Neural cell (in vitro differentiated cells): ENCODE results near the gene AK8.

ENCODE experiments used
- MXI1 ChIP-seq: fragments of 450-650 bp; conservative IDR thresholded peaks from 2 replicates; pipeline ENCODE4 v1.6.1; 2014; ENCODE audit warnings: antibody characterized with exemption, mild to moderate bottlenecking; ENCODE audit not compliant: poor library complexity, severe bottlenecking
- TAF1 ChIP-seq: IDR thresholded peaks from 2 replicates; pipeline ENCODE4 v1.6.1; 2012; ENCODE audit warnings: low read depth
- TF ChIP-seq, protein P1 (sequence below): fragments of 450-650 bp; IDR thresholded peaks from 2 replicates; pipeline ENCODE4 v1.5.1; 2014; ENCODE audit warnings: antibody characterized with exemption, mild to moderate bottlenecking, moderate library complexity; ENCODE audit not compliant: poor library complexity, severe bottlenecking
- TF ChIP-seq, protein P2 (sequence below): IDR thresholded peaks from 2 replicates; pipeline ENCODE4 v1.6.1; 2012; ENCODE audit warnings: borderline replicate concordance

- TF ChIP-seq, protein P1, sequence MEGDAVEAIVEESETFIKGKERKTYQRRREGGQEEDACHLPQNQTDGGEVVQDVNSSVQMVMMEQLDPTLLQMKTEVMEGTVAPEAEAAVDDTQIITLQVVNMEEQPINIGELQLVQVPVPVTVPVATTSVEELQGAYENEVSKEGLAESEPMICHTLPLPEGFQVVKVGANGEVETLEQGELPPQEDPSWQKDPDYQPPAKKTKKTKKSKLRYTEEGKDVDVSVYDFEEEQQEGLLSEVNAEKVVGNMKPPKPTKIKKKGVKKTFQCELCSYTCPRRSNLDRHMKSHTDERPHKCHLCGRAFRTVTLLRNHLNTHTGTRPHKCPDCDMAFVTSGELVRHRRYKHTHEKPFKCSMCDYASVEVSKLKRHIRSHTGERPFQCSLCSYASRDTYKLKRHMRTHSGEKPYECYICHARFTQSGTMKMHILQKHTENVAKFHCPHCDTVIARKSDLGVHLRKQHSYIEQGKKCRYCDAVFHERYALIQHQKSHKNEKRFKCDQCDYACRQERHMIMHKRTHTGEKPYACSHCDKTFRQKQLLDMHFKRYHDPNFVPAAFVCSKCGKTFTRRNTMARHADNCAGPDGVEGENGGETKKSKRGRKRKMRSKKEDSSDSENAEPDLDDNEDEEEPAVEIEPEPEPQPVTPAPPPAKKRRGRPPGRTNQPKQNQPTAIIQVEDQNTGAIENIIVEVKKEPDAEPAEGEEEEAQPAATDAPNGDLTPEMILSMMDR: no peak
- TF ChIP-seq MXI1 (no peak), TAF1 (no peak)
- TF ChIP-seq, protein P2, sequence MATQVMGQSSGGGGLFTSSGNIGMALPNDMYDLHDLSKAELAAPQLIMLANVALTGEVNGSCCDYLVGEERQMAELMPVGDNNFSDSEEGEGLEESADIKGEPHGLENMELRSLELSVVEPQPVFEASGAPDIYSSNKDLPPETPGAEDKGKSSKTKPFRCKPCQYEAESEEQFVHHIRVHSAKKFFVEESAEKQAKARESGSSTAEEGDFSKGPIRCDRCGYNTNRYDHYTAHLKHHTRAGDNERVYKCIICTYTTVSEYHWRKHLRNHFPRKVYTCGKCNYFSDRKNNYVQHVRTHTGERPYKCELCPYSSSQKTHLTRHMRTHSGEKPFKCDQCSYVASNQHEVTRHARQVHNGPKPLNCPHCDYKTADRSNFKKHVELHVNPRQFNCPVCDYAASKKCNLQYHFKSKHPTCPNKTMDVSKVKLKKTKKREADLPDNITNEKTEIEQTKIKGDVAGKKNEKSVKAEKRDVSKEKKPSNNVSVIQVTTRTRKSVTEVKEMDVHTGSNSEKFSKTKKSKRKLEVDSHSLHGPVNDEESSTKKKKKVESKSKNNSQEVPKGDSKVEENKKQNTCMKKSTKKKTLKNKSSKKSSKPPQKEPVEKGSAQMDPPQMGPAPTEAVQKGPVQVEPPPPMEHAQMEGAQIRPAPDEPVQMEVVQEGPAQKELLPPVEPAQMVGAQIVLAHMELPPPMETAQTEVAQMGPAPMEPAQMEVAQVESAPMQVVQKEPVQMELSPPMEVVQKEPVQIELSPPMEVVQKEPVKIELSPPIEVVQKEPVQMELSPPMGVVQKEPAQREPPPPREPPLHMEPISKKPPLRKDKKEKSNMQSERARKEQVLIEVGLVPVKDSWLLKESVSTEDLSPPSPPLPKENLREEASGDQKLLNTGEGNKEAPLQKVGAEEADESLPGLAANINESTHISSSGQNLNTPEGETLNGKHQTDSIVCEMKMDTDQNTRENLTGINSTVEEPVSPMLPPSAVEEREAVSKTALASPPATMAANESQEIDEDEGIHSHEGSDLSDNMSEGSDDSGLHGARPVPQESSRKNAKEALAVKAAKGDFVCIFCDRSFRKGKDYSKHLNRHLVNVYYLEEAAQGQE: no peak
Observed at GRCh38 chr9:132757016-132757415, 121.1 kb downstream of the AK8 start.
